Hepatocyte (in vitro differentiated cells): ENCODE data around the gene KIAA0930. TPM values are rescaled to one million over a fixed set of nuclear protein-coding genes. Genes with fewer than 3 reads are reported as not detected.

ENCODE experiments used
- DNase-seq: peaks from one replicate; pipeline ENCODE4 v3.0.0-alpha.2; 2016; ENCODE audit warnings: low spot score
- H2AFZ ChIP-seq: fragments of 200-600 bp; sonication (generic); 2 replicates; pipeline ENCODE4 v1.6.0; 2016; ENCODE audit warnings: antibody characterized with exemption, mild to moderate bottlenecking
- H3K27ac ChIP-seq: fragments of 200-600 bp; sonication (generic); 2 replicates; pipeline ENCODE4 v1.5.1; 2016; ENCODE audit warnings: mild to moderate bottlenecking
- H3K27me3 ChIP-seq: fragments of 200-600 bp; sonication (generic); 2 replicates; pipeline ENCODE4 v1.6.1; 2016
- H3K36me3 ChIP-seq: fragments of 200-600 bp; sonication (generic); replicated peaks from 2 replicates; pipeline ENCODE4 v1.5.1; 2016; ENCODE audit warnings: low read depth; ENCODE audit not compliant: insufficient read depth
- H3K4me1 ChIP-seq: fragments of 200-600 bp; sonication (generic); 2 replicates; pipeline ENCODE4 v1.5.1; 2016; ENCODE audit warnings: mild to moderate bottlenecking, moderate library complexity; ENCODE audit not compliant: insufficient read depth
- H3K4me2 ChIP-seq: fragments of 200-600 bp; sonication (generic); 2 replicates; pipeline ENCODE4 v1.6.0; 2016
- H3K4me3 ChIP-seq: fragments of 200-600 bp; sonication (generic); 2 replicates; pipeline ENCODE4 v1.5.1; 2016; ENCODE audit warnings: mild to moderate bottlenecking
- H3K79me2 ChIP-seq: fragments of 200-600 bp; sonication (generic); 2 replicates; pipeline ENCODE4 v1.6.0; 2017; ENCODE audit warnings: mild to moderate bottlenecking
- H3K9me2 ChIP-seq: fragments of 200-600 bp; sonication (generic); replicated peaks from 2 replicates; pipeline ENCODE4 v1.6.0; 2017; ENCODE audit warnings: mild to moderate bottlenecking; ENCODE audit not compliant: insufficient read depth
- H3K9me3 ChIP-seq: fragments of 200-600 bp; sonication (generic); 2 replicates; pipeline ENCODE4 v1.5.1; 2016; ENCODE audit warnings: low read depth, mild to moderate bottlenecking
- H4K20me1 ChIP-seq: fragments of 200-600 bp; sonication (generic); 2 replicates; pipeline ENCODE4 v1.6.0; 2016; ENCODE audit warnings: mild to moderate bottlenecking; ENCODE audit not compliant: insufficient read depth, poor library complexity, severe bottlenecking
- CTCF ChIP-seq: fragments of 200-600 bp; sonication (generic); IDR thresholded peaks from 2 replicates; pipeline ENCODE4 v1.5.1; 2016; ENCODE audit warnings: antibody characterized with exemption, mild to moderate bottlenecking; ENCODE audit not compliant: poor library complexity
- EZH2 ChIP-seq: fragments of 200-600 bp; sonication (generic); IDR thresholded peaks from 2 replicates; pipeline ENCODE4 v1.6.1; 2016; ENCODE audit warnings: antibody characterized with exemption, mild to moderate bottlenecking, borderline replicate concordance
- EZH2phosphoT487 ChIP-seq: fragments of 200-600 bp; sonication (generic); IDR thresholded peaks from one replicate; pipeline ENCODE4 v1.6.1; 2018; ENCODE audit warnings: antibody characterized with exemption, mild to moderate bottlenecking, low read depth, moderate library complexity; ENCODE audit not compliant: unreplicated experiment, severe bottlenecking
- WGBS: methylation state at CpG from one replicate; pipeline ENCODE4 v1.1.6; 2016; ENCODE audit warnings: low lambda C conversion rate; ENCODE audit errors: missing lambda C conversion rate; 5-methylcytosine and 5-hydroxymethylcytosine counted together
- polyA plus RNA-seq: library from polyadenylated mRNA; unstranded; fragments of >200 nt; fragmentation: Nextera tagmentation; extraction: Ambion mirVana; gene quantifications from 2 replicates; pipeline ENCODE4 v1.2.1, GENCODE V29; 2016
- total RNA-seq: library from RNA; depleted of rRNA; stranded (reverse); fragments of >200 nt; gene quantifications from 2 replicates; pipeline ENCODE4 v1.2.3, GENCODE V29; 2014

Gene KIAA0930
- total and polyA plus RNA-seq, 2 experiments from 2014 or later, result 30.9 to 42.0 TPM

- Histone ChIP-seq H3K4me2 (no peak overlapping the region), H3K9me2 (no peaks in the 10 kb centered on the region), H3K79me2 (peaks cover 47% of the 10 kb centered on the region), H2AFZ (no peak overlapping the region), H3K9me3 (no peaks in the 10 kb centered on the region), H3K27me3 (no peaks in the 10 kb centered on the region), H3K36me3 (no peaks in the 10 kb centered on the region), H3K27ac (no peak overlapping the region), H4K20me1 (peaks cover 8% of the 10 kb centered on the region), H3K4me3 (no peak overlapping the region), H3K4me1 (peaks cover 11% of the 10 kb centered on the region)
- no peak for TF ChIP-seq CTCF
- TF ChIP-seq EZH2, result no peak
- TF ChIP-seq EZH2phosphoT487, result no peak
- DNase-seq, result no peak
- WGBS, result 92% methylated on average over 18 of the region's 18 CpGs
These were observed 2.4 kb downstream of the KIAA0930 start for GRCh38 chr22:45238076-45238956.

GRCh38 chr22:45237065-45237990, 3.4 kb downstream of the KIAA0930 start:
- H3K36me3 ChIP-seq, result no peaks in the 10 kb centered on the region
- no peak overlapping the region for H3K4me3 ChIP-seq
- H2AFZ ChIP-seq, result no peak overlapping the region
- no peak overlapping the region for H3K4me2 ChIP-seq
- peaks cover 8% of the 10 kb centered on the region for H4K20me1 ChIP-seq
- WGBS, result 84% methylated on average over 15 of the region's 15 CpGs
- no peak overlapping the region for H3K27ac ChIP-seq
- peaks cover 11% of the 10 kb centered on the region for H3K4me1 ChIP-seq
- H3K9me3 ChIP-seq, result no peaks in the 10 kb centered on the region
- no peak for DNase-seq
- H3K79me2 ChIP-seq, result peaks cover 47% of the 10 kb centered on the region
- no peaks in the 10 kb centered on the region for H3K27me3 ChIP-seq
- TF ChIP-seq EZH2phosphoT487 (no peak), CTCF (no peak), EZH2 (no peak)
- H3K9me2 ChIP-seq, result no peaks in the 10 kb centered on the region

GRCh38 chr22:45235851-45236342, 4.8 kb downstream of the KIAA0930 start:
- H3K4me1 ChIP-seq, result peaks cover 8% of the 10 kb centered on the region
- TF ChIP-seq EZH2phosphoT487 (no peak), CTCF (no peak), EZH2 (no peak)
- no peak for DNase-seq
- WGBS, result 91% methylated on average over 20 of the region's 20 CpGs
- no peak overlapping the region for H3K4me2 ChIP-seq
- H3K36me3 ChIP-seq, result no peaks in the 10 kb centered on the region
- H3K4me3 ChIP-seq, result no peak overlapping the region
- no peak overlapping the region for H3K27ac ChIP-seq
- no peaks in the 10 kb centered on the region for H3K27me3 ChIP-seq
- no peaks in the 10 kb centered on the region for H3K9me3 ChIP-seq
- no peak overlapping the region for H2AFZ ChIP-seq
- peaks cover 8% of the 10 kb centered on the region for H4K20me1 ChIP-seq
- peaks cover 47% of the 10 kb centered on the region for H3K79me2 ChIP-seq
- no peaks in the 10 kb centered on the region for H3K9me2 ChIP-seq
